Type B pancreatic cell (in vitro differentiated cells): ENCODE measurements around the gene RENBP. TPM values are rescaled to one million over a fixed set of nuclear protein-coding genes. Genes with fewer than 3 reads are reported as not detected.

ENCODE experiments used
- DNase-seq: peaks from one replicate; pipeline ENCODE4 v3.0.0; 2021; ENCODE audit warnings: mixed read lengths; ENCODE audit not compliant: unreplicated experiment; ENCODE audit errors: extremely low spot score
- H3K27ac Mint-ChIP-seq: 2 replicates; pipeline ENCODE4 v1.8.0; 2021; ENCODE audit warnings: mild to moderate bottlenecking, mixed read lengths
- H3K27me3 Mint-ChIP-seq: 2 replicates; pipeline ENCODE4 v1.8.0; 2021; ENCODE audit warnings: mixed read lengths
- H3K36me3 Mint-ChIP-seq: 2 replicates; pipeline ENCODE4 v1.8.0; 2021; ENCODE audit warnings: mixed read lengths
- H3K4me1 Mint-ChIP-seq: one replicate; pipeline ENCODE4 v1.8.0; 2021; ENCODE audit warnings: mixed read lengths; ENCODE audit not compliant: unreplicated experiment
- H3K4me3 Mint-ChIP-seq: 2 replicates; pipeline ENCODE4 v1.8.0; 2021; ENCODE audit warnings: mild to moderate bottlenecking, mixed read lengths
- H3K9me3 Mint-ChIP-seq: 2 replicates; pipeline ENCODE4 v1.8.0; 2021; ENCODE audit warnings: mixed read lengths
- total RNA-seq: library from RNA; stranded (reverse); gene quantifications from 2 replicates; pipeline ENCODE4 v1.2.1, GENCODE V29; 2021; ENCODE audit warnings: low replicate concordance
- TF ChIP-seq, protein P1 (sequence below): fragments of 200-600 bp; sonication (generic); conservative IDR thresholded peaks from 2 replicates; pipeline ENCODE4 v1.5.0; 2021; ENCODE audit warnings: antibody characterized with exemption, mild to moderate bottlenecking

The RENBP gene
- total RNA-seq, 1 donor from 2014 or later: 6.7 TPM

DNA sequence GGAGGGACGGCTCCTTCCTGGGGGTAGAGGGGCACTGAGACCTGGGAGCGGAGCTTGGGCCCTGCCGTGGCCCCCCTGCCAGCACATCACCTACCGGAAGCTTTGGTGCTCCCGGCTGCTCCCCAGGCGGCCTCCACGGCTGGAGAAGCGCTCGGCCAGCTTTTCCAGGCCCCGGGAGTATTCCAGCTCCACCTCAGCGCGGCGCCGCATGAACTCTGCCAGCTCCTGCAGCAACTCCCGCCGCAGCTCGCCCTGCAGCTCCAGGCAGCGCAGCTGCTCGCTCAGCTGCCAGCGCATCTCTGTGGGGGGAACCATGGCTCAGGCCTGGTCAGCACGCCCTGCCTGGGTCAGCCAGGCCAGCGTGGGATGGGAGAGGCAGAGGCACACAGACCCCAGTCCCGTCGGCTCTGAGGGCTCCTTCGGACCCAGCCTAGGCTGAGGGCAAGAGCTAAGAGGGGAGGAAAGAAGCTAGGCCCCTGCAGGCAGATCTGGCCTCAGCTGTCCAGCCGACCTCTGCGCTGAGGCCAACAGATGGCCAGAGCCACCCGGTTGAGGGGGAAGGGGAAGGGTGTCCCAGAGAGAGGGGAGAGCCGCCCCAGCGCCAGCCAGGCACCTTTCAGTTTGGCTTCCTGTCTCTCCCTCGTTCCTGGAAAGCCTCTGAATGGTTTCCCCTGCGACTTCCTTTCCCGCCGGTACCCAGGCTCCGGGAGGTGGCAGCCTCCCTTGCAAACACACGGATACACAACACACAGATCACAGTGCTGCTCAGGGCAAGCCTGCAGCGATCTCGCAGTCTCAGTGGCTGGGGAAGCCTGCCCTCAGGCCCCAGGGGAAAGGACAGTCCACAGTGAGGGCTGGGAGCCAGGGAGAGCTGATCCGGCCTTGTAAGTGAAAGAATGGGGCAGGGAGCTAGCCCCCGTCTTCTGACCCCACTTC is 22.7 kb downstream of the RENBP start:
- Mint-ChIP-seq H3K9me3 (no peaks in the 10 kb centered on the region), H3K36me3 (no peaks in the 10 kb centered on the region), H3K27ac (no peak overlapping the region), H3K4me1 (no peaks in the 10 kb centered on the region), H3K4me3 (no peak overlapping the region), H3K27me3 (no peaks in the 10 kb centered on the region)
- TF ChIP-seq, protein P1, sequence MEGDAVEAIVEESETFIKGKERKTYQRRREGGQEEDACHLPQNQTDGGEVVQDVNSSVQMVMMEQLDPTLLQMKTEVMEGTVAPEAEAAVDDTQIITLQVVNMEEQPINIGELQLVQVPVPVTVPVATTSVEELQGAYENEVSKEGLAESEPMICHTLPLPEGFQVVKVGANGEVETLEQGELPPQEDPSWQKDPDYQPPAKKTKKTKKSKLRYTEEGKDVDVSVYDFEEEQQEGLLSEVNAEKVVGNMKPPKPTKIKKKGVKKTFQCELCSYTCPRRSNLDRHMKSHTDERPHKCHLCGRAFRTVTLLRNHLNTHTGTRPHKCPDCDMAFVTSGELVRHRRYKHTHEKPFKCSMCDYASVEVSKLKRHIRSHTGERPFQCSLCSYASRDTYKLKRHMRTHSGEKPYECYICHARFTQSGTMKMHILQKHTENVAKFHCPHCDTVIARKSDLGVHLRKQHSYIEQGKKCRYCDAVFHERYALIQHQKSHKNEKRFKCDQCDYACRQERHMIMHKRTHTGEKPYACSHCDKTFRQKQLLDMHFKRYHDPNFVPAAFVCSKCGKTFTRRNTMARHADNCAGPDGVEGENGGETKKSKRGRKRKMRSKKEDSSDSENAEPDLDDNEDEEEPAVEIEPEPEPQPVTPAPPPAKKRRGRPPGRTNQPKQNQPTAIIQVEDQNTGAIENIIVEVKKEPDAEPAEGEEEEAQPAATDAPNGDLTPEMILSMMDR: no peak
- DNase-seq: no peak

DNA sequence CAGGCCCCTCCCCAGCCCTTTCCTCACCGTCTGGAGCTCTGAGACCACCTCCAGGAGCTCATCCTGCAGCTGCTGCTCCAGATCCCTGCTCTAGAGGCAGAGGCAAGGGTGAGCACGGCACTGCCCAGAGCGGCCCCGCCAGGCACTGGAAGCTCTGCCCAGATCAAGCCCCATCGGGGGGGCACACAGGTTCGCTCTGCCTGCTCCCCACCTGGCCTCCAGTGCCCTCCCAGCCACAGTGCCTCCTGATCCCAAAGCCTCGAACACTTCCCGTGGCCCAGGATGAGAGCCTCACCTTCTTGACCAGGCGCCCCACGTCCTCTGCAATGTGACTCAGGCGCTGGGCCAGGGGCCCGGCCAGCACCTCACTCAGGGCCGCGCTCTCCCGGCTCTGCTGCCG is 23.4 kb downstream of the RENBP start:
- Mint-ChIP-seq H3K27ac (no peak overlapping the region), H3K36me3 (no peaks in the 10 kb centered on the region), H3K9me3 (no peaks in the 10 kb centered on the region), H3K27me3 (no peaks in the 10 kb centered on the region), H3K4me3 (no peak overlapping the region), H3K4me1 (no peaks in the 10 kb centered on the region)
- no peak for DNase-seq
- TF ChIP-seq, protein P1: no peak

DNA sequence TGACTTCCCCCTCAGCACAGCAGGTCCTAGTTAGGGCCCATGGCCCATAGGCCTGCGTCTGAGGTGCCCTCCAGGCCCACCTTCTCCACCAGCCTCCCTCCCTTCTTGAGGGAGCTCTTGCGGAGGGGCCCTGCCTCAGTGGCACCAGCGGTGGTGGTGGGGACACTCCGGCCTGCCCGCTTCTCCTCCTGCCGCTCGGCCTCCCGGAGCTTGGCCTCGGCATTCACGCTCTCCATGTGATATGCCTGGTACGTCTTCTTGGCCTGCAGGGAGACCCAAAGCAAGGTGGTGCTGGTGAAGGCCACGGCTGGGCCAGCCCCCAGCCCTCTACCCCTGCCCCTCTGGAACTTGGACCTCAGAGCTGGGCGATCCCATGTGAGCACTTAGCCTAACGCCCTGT is 23.9 kb downstream of the RENBP start:
- TF ChIP-seq, protein P1: no peak
- DNase-seq: no peak
- H3K9me3 Mint-ChIP-seq: no peaks in the 10 kb centered on the region
- H3K27me3 Mint-ChIP-seq: no peaks in the 10 kb centered on the region
- no peaks in the 10 kb centered on the region for H3K4me1 Mint-ChIP-seq
- no peak overlapping the region for H3K27ac Mint-ChIP-seq
- no peak overlapping the region for H3K4me3 Mint-ChIP-seq
- no peaks in the 10 kb centered on the region for H3K36me3 Mint-ChIP-seq

DNA sequence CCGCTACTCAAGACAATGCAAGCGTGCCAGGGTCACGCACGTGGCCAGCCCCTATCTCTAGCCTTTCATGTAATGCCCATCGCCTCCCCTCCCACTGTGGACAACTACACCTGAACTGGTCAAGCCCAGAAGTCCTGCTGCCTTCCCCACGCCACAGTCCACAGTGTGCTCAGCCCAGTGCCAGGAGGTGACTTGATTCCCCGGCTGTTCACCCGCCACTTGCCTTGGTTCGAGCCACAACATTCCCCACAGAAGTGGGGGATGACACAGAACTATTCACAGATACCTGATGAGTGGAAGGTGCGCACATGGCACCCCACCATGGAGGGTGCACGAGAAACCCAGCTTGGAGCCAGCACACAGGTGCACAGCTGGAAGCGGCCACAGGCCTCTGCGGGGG is 25.2 kb downstream of the RENBP start:
- H3K27me3 Mint-ChIP-seq: no peaks in the 10 kb centered on the region
- TF ChIP-seq, protein P1: no peak
- H3K27ac Mint-ChIP-seq: no peak overlapping the region
- no peaks in the 10 kb centered on the region for H3K4me1 Mint-ChIP-seq
- no peak overlapping the region for H3K4me3 Mint-ChIP-seq
- H3K36me3 Mint-ChIP-seq: no peaks in the 10 kb centered on the region
- no peak for DNase-seq
- H3K9me3 Mint-ChIP-seq: no peaks in the 10 kb centered on the region

DNA sequence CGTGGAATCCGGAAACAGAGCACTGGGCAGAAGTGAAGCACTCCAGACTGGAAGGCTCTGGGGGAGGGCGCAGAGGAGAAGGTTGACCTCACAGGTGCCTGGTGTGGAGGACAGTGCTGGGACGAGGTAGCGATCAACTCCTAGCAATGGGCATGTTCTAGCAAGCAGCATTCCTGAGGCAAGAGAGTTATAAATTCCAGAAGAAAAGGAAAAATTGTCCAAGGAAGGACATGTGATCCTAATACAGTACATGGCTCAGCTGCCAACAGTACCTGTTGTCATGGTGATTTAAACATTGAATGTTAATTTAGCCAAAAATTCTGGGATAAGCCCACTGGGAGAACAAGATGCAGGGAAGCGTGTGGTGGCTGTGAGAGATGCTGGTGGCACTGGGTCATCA is 26.6 kb downstream of the RENBP start:
- no peaks in the 10 kb centered on the region for H3K4me1 Mint-ChIP-seq
- H3K4me3 Mint-ChIP-seq: no peak overlapping the region
- no peak overlapping the region for H3K27ac Mint-ChIP-seq
- TF ChIP-seq, protein P1: no peak
- no peak for DNase-seq
- H3K36me3 Mint-ChIP-seq: no peaks in the 10 kb centered on the region
- H3K9me3 Mint-ChIP-seq: no peaks in the 10 kb centered on the region
- H3K27me3 Mint-ChIP-seq: no peaks in the 10 kb centered on the region
